GM12878 (cell line): ENCODE results near the gene FGL2.

Experiments used
- CHD2 ChIP-seq: IDR thresholded peaks from 2 replicates; pipeline ENCODE4 v1.6.1; 2011; ENCODE audit warnings: low read depth, low read length, improper control_type of control experiment, borderline replicate concordance
- POU2F2 ChIP-seq: IDR thresholded peaks from 3 replicates; pipeline ENCODE4 v1.6.1; 2011; ENCODE audit warnings: low read depth, mild to moderate bottlenecking, low read length, borderline replicate concordance
- RFX5 ChIP-seq: IDR thresholded peaks from 2 replicates; pipeline ENCODE4 v1.6.1; 2011; ENCODE audit warnings: low read depth, low read length, improper control_type of control experiment
- SMC3 ChIP-seq: IDR thresholded peaks from 2 replicates; pipeline ENCODE4 v1.6.1; 2011; ENCODE audit warnings: low read length, improper control_type of control experiment, borderline replicate concordance
- TF ChIP-seq, protein P1 (sequence below), 3 experiments: IDR thresholded peaks in 2 of 3; conservative IDR thresholded peaks in 1 of 3; 2 replicates each; pipeline ENCODE4 v1.5.1; 2011; ENCODE audit warnings: low read depth in 3 of 3, low read length in 3 of 3, mild to moderate bottlenecking in 3 of 3, control low read depth in 2 of 3, moderate library complexity in 2 of 3, inconsistent platforms in 1 of 3, mixed read lengths in 1 of 3; ENCODE audit not compliant: control insufficient read depth in 2 of 3, insufficient read depth in 1 of 3; ENCODE audit errors: extremely low read depth in 1 of 3
- TF ChIP-seq, protein P2 (sequence below): IDR thresholded peaks from 2 replicates; pipeline ENCODE4 v1.6.1; 2011; ENCODE audit warnings: low read depth, mild to moderate bottlenecking, low read length, moderate library complexity, borderline replicate concordance; ENCODE audit errors: extremely low read depth

DNA sequence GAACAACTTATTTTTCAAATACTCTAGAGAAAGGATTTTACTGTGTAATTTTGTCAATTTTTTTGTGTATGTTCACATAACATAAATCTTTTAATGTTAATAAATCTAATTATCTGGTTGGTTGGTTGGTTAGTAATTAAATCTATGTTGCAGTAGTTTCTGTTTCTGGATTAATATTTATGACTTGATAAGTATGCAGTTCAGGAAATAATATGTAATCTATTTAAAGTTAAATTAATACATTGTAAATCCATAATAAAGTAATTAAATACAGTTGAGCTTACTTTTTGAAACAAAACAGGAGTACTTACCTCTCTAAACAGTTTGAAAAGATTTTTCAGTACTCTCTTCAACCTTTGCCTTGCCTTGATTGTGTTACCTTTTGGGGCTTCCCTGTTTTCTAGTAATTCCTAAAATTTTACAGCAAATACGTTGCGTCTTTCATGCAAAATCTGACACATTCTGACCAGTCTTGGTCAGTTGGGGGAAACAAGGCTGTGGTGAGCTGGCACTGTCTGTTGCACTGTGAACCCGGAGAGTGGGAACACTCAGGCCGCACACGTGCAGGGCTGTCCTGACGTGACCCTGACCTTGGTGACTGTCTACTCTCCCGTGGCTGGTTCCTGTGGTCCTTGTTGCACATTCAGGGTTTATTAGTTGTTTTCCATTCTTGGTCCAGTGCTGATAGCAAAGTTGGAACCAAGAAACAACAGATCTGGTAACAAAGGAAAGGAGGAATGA is 45.6 kb upstream of the FGL2 start:
- TF ChIP-seq, protein P1, sequence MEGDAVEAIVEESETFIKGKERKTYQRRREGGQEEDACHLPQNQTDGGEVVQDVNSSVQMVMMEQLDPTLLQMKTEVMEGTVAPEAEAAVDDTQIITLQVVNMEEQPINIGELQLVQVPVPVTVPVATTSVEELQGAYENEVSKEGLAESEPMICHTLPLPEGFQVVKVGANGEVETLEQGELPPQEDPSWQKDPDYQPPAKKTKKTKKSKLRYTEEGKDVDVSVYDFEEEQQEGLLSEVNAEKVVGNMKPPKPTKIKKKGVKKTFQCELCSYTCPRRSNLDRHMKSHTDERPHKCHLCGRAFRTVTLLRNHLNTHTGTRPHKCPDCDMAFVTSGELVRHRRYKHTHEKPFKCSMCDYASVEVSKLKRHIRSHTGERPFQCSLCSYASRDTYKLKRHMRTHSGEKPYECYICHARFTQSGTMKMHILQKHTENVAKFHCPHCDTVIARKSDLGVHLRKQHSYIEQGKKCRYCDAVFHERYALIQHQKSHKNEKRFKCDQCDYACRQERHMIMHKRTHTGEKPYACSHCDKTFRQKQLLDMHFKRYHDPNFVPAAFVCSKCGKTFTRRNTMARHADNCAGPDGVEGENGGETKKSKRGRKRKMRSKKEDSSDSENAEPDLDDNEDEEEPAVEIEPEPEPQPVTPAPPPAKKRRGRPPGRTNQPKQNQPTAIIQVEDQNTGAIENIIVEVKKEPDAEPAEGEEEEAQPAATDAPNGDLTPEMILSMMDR (IDR thresholded peaks at IDR 0.05 in 2 of 3, conservative IDR thresholded peaks at IDR 0.05 in 1 of 3; ENCODE audit: control insufficient read depth in 2 of 3, extremely low read depth in 1 of 3, insufficient read depth in 1 of 3, low read depth in 3 of 3, low read length in 3 of 3): no peak
- no peak for TF ChIP-seq RFX5
- no peak for TF ChIP-seq CHD2
- TF ChIP-seq, protein P2, sequence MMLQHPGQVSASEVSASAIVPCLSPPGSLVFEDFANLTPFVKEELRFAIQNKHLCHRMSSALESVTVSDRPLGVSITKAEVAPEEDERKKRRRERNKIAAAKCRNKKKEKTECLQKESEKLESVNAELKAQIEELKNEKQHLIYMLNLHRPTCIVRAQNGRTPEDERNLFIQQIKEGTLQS: no peak
- TF ChIP-seq SMC3: no peak
- no peak for TF ChIP-seq POU2F2
